ENCODE results near the gene DLST.

DLST gene

GRCh38 chr14:74898083-74898482 is 16.4 kb downstream of the DLST start:
- H3K9ac ChIP-seq, result no peak overlapping the region
- H2AFZ ChIP-seq, result no peak overlapping the region
- no peaks in the 10 kb centered on the region for H3K27me3 ChIP-seq (ENCODE audit: control insufficient read depth, insufficient read depth, low read length)
- H3K36me3 ChIP-seq (ENCODE audit: control insufficient read depth, insufficient read depth, low read length), result no peaks in the 10 kb centered on the region
- no peak overlapping the region for H3K4me2 ChIP-seq (ENCODE audit: low read length)
- H3K4me1 ChIP-seq, result no peaks in the 10 kb centered on the region
- H3K79me2 ChIP-seq, result no peaks in the 10 kb centered on the region
- TF ChIP-seq CTCF (IDR thresholded peaks at IDR 0.05), result no peak
- no peaks in the 10 kb centered on the region for H3K9me3 ChIP-seq (ENCODE audit: control insufficient read depth, low read length)
- H3K4me3 ChIP-seq (ENCODE audit: low read depth, low read length), result no peak overlapping the region
- H3K27ac ChIP-seq, result no peak overlapping the region

- H3K9me3 ChIP-seq (ENCODE audit: control insufficient read depth, low read length), result no peaks in the 10 kb centered on the region
- no peaks in the 10 kb centered on the region for H3K79me2 ChIP-seq
- H2AFZ ChIP-seq, result no peak overlapping the region
- no peaks in the 10 kb centered on the region for H3K36me3 ChIP-seq (ENCODE audit: control insufficient read depth, insufficient read depth, low read length)
- H3K27ac ChIP-seq, result no peak overlapping the region
- H3K4me1 ChIP-seq, result no peaks in the 10 kb centered on the region
- H3K4me3 ChIP-seq (ENCODE audit: low read depth, low read length), result no peak overlapping the region
- no peak overlapping the region for H3K4me2 ChIP-seq (ENCODE audit: low read length)
- no peak for TF ChIP-seq CTCF (IDR thresholded peaks at IDR 0.05)
- H3K9ac ChIP-seq, result no peak overlapping the region
- no peaks in the 10 kb centered on the region for H3K27me3 ChIP-seq (ENCODE audit: control insufficient read depth, insufficient read depth, low read length)
Observed at GRCh38 chr14:74898694-74899093, 17.0 kb downstream of the DLST start.

DNA sequence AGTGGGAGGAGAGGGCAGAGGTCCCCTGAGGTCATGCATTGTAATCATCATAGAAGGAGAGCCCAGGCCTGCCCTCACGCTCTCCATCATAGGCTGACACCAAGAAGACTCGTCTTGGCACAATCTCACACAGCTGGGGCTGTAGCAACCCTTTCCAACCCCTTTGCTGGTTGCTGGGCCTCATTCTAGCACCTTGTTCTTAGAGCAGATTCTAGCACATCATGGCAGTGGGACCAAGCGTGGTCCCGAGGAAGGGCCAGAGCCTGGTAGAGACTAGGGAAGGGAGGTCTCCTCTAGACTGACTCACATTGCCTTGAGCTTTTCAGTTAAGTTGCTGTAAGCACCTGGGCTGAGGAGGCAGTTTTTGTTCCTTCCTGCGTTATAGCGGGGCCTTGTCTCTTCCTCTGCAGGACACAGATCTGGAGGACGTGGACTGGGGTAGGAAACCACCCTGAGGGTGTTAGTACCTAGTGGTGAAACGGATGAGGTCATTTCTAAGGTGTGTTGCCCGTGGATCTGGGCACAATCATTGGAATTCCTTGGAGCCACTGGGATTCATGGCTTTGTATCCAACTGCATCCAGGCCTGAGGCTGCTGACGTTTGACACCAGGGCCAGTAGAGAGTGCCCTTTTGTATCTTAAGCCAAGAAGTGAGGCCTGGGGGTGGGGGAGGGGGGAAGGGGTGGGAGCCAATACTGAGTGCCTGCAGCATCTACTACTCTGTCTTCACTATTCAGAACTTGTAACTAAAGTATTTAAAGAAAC is 21.4 kb downstream of the DLST start:
- Histone ChIP-seq H3K4me2 (ENCODE audit: low read length) (no peak overlapping the region), H3K27ac (no peak overlapping the region), H3K4me3 (ENCODE audit: low read depth, low read length) (no peak overlapping the region), H3K9ac (no peak overlapping the region), H3K36me3 (ENCODE audit: control insufficient read depth, insufficient read depth, low read length) (no peaks in the 10 kb centered on the region), H3K9me3 (ENCODE audit: control insufficient read depth, low read length) (no peaks in the 10 kb centered on the region), H3K27me3 (ENCODE audit: control insufficient read depth, insufficient read depth, low read length) (no peaks in the 10 kb centered on the region), H3K79me2 (no peaks in the 10 kb centered on the region), H2AFZ (no peak overlapping the region), H3K4me1 (peaks cover 4% of the 10 kb centered on the region)
- TF ChIP-seq CTCF (IDR thresholded peaks at IDR 0.05), result no peak

DNA sequence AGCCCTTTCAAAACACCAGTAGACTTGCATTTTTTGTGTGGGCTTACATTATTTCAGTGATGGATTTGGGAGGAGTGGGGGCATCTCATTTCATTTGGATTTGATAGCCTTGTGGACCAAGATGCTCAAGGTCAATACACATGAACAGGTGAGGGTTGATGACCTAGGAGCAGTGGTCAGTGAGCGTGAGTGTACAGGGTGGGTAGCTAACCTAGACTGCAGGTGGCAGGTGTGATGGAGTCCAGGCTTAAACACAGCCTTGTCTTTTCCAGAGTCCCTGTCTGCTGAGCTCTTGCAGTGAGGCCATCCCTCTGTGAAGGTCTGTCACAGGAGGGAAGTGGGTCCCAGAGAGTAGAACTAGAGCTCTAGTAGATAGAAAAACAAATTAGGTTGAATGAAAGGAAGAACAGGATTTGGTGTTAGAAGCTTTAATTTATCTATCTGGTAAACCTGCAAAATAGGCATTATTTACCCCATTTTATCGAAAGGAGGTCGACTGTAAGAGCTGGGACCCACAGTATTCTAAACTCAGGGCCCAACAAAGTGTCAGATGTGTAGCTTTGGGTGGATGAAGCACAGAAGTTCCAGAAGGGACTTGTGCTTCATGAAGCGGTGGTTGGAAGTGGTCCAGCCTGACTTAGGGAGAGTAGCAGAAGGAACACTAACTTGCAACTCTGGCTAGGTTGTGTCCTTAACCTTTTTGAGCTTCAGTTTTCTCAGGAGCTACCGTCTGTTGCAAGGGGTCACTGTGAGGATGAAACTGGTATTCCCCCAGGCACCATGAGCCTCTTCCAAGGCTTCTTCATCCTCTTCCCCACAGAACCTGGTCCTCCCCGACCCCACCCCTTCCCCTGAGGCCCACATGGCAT is 23.2 kb downstream of the DLST start:
- no peak overlapping the region for H3K4me2 ChIP-seq (ENCODE audit: low read length)
- no peak overlapping the region for H3K27ac ChIP-seq
- no peaks in the 10 kb centered on the region for H3K36me3 ChIP-seq (ENCODE audit: control insufficient read depth, insufficient read depth, low read length)
- no peaks in the 10 kb centered on the region for H3K79me2 ChIP-seq
- H3K4me3 ChIP-seq (ENCODE audit: low read depth, low read length), result no peak overlapping the region
- no peak overlapping the region for H2AFZ ChIP-seq
- no peak overlapping the region for H3K9ac ChIP-seq
- no peak for TF ChIP-seq CTCF (IDR thresholded peaks at IDR 0.05)
- no peaks in the 10 kb centered on the region for H3K27me3 ChIP-seq (ENCODE audit: control insufficient read depth, insufficient read depth, low read length)
- H3K4me1 ChIP-seq, result peaks cover 4% of the 10 kb centered on the region
- no peaks in the 10 kb centered on the region for H3K9me3 ChIP-seq (ENCODE audit: control insufficient read depth, low read length)

Measured in parathyroid adenoma (tissue), 2 donors.